Astrocyte of the spinal cord (primary cell): ENCODE results near the gene RSBN1L.
A peak's percentile ranks its signal among the peaks of the same experiment; 100 is the strongest.

Source experiments
- DNase-seq: peaks from one replicate; pipeline ENCODE4 v3.0.0; 2011; ENCODE audit warnings: low read depth, low spot score
- H3K4me3 ChIP-seq: 2 replicates; pipeline ENCODE4 v1.5.1; 2011; ENCODE audit warnings: low read depth, mild to moderate bottlenecking, low read length, moderate library complexity
- CTCF ChIP-seq: IDR thresholded peaks from 2 replicates; pipeline ENCODE4 v1.5.1; 2012; ENCODE audit warnings: low read depth, mild to moderate bottlenecking, low read length, inconsistent platforms
- in situ Hi-C: cut with HindIII; loops from 2 replicates; pipeline ENCODE4 v1.10.0; 2017; ENCODE audit warnings: low sequenced_read_pairs

Gene RSBN1L

GRCh38 chr7:77802557-77803405 is 106.5 kb downstream of the RSBN1L start:
- no peak for DNase-seq
- TF ChIP-seq CTCF = no peak
- in situ Hi-C loops = no loop called here
- H3K4me3 ChIP-seq = no peak overlapping the region

GRCh38 chr7:77806425-77806824 is 110.2 kb downstream of the RSBN1L start:
- in situ Hi-C loops = no loop called here
- DNase-seq = no peak
- H3K4me3 ChIP-seq = no peak overlapping the region
- no peak for TF ChIP-seq CTCF

- no peak overlapping the region for H3K4me3 ChIP-seq
- no peak for DNase-seq
- TF ChIP-seq CTCF = no peak
Observed at GRCh38 chr7:77808517-77808916, 112.3 kb downstream of the RSBN1L start.

GRCh38 chr7:77811516-77812289 is 115.4 kb downstream of the RSBN1L start:
- DNase-seq = no peak
- no peak for TF ChIP-seq CTCF
- in situ Hi-C loops = no loop called here
- H3K4me3 ChIP-seq = no peak overlapping the region

More at GRCh38 chr7:77808517-77808916, 112.3 kb downstream of the RSBN1L start:
- in situ Hi-C loops = no loop called here

- DNase-seq = peak; percentile 70
- H3K4me3 ChIP-seq = no peak overlapping the region
- in situ Hi-C loops = no loop called here
- TF ChIP-seq CTCF = no peak
Observed at GRCh38 chr7:77812290-77812685, 116.0 kb downstream of the RSBN1L start.

- no peak for DNase-seq
- in situ Hi-C loops = no loop called here
- no peak for TF ChIP-seq CTCF
- H3K4me3 ChIP-seq = no peak overlapping the region
Observed at GRCh38 chr7:77813180-77813579, 116.9 kb downstream of the RSBN1L start.
